DMS 273 (cell line): Measurements from ENCODE around the gene MOB2.

Experiments
- DNase-seq: peaks from one replicate; lab custom pipeline; 2025; ENCODE audit not compliant: unreplicated experiment; lab: John Stamatoyannopoulos, UW

MOB2 gene

DNA sequence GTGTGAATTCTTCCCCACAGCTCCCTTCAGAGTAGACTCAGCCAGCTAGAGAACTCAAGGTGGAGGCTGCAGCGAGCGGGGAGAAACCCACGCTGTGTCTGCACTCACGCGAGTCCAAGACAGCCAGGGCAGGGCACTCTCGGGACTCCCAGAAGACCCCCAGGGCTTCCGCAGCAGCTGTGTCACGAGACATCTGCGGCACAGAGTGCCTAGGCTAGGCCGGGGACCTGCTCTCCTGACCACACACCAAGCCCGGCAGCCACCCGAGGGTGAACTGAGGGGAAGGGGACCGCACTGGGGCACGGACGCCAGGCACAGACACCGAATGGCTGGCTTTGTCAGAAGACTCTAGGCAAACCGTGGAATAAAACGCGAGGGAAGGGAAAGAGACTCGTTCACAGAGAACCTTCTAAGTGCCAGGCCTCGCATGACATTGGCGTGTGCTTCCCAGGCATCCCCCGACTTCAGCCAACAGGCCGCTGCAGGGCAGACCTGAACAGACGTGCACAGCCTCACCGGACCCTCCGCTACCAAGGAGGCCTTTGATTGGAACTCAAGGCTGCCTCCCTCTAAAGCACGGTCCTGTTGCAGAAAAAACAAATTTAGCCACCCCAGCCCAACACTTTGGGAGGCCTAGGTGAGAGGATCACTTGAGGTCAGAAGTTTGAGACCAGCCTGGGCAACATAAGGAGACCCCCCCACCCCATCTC lies 18.2 kb upstream of the MOB2 start:
- DNase-seq: no peak

GRCh38 chr11:1504138-1504537 lies 17.6 kb upstream of the MOB2 start:
- DNase-seq: no peak

- no peak for DNase-seq
Observed at GRCh38 chr11:1503708-1504104, 17.1 kb upstream of the MOB2 start.

- no peak for DNase-seq
Observed at GRCh38 chr11:1502954-1503707, 16.6 kb upstream of the MOB2 start.

- DNase-seq: no peak
Observed at GRCh38 chr11:1502168-1502953, 15.8 kb upstream of the MOB2 start.

GRCh38 chr11:1501421-1502167 lies 15.0 kb upstream of the MOB2 start:
- DNase-seq: no peak

DNA sequence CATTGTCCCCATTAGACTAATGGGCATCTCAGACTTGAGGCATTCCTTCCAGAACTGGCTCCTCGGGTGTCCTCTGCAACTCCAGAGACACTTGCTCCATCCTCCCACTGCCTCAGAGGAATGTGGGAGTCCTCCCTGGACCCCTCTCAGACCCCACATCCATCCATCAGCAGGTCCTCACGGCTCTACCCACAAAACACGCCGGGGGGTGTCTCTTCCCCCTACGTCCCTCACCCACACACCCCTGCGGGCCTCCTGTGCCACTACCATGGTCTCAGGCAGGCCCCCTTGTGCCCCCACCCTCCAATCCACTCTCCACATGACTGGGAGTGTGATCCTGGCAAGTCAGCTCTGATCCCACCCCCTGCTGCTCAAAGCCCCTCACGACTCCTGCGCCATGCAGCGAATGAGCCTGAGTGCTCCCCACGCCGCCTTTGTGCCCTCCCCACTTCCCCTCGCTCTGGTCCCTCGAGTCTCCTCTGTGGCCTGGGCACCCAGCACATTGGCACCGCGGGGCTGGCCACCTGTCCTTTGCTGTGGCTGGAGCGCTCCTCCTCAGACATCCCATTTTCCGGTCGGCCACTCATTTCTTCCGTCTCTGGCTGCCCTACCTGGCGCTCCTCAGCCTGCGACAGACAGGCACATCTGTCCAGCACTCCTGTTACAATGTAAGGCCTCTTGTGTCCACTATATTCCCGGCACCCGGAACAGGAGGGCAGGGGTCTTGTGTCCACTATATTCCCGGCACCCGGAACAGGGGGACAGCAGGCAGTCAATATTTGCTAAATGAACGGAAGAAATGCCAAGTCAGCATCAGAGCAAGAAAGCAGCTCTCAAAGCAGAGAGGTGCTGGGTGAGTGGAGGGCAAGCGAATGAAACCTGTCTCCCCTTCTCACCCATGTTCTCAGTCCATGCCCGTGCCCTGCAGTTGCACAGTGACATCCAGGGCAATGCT lies 14.2 kb upstream of the MOB2 start:
- no peak for DNase-seq

- DNase-seq: no peak
Observed at GRCh38 chr11:1499899-1500298, 13.3 kb upstream of the MOB2 start.

DNA sequence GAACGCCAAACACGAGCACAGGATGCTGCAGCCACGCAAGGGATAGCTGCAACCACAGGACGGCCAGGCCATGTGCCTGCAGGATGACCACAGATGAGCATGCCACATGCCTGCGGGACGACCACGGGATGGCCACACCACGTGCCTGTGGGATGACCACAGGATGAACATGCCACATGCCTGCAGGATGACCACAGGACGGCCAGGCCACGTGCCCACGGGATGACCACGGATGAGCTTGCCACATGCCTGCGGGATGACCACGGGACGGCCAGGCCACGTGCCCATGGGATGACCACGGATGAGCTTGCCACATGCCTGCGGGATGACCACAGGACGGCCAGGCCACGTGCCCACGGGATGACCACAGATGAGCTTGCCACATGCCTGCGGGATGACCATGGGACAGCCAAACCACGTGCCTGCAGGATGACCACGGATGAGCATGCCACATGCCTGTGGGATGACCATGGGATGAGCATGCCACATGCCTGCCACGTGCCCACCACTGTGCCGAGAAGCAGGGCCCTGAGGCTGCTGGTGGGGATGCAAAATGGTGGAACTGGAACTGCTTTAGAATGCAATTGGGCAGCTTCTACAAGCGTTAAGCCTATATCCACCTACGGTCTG lies 12.8 kb upstream of the MOB2 start:
- no peak for DNase-seq

DNA sequence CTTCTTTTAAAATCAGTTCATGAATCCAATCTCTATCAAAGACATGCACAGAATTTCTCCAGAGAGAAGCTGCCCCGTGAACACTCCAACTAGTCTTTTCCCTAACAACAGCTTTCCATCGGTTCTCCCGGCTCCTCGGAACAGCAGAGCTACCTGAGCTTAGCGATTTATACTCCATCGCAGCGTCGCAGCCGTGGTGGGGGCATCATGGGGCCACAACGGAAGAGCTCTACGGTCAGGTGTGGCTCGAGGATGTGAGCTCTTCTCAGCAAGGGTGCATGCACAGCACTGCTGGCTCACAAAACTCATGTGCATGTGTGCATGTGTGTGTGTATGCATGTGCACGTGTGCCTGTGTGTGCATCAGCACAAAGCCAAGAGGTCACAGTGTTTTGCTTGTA lies 11.7 kb upstream of the MOB2 start:
- DNase-seq: no peak

DNA sequence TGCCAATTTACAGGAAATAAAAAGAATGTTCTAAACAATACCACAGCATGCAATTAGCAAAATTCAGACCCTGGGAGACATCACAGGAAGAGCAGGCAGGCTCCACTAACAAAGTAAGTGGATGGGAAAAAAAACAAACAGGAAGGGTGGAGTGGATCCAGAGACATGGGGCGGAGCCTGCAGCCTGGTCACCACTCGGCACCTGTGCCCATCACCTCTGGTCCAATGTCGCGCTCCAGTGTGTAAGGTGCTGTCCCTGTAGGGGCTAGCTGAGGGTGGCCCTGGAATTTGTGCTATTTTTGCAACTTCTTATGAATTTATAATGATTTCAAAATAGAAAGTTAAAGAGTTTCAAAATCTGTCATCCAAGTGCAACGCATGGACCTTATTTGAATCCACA lies 11.0 kb upstream of the MOB2 start:
- DNase-seq: no peak

- DNase-seq: no peak
Observed at GRCh38 chr11:1496761-1497095, 10.1 kb upstream of the MOB2 start.

GRCh38 chr11:1496091-1496760 lies 9.6 kb upstream of the MOB2 start:
- DNase-seq: no peak

DNA sequence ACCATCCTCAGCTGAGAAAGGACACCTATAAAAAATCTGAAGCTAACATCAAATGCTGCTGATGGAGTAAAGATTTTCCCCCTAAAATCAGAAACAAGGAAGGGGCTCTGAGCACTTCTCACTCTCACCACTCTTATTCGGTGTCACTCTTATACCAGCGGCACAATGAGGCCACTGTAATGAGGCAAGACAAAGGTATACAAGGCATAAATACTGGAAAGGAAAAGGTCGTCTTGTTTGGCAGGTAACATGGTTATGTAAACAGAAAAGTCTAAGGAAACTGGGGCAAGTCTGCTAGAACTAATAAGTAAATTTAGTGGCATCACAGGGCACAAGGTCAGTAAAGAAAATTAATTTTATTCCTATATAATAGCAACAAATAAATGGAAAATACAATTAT lies 8.1 kb upstream of the MOB2 start:
- no peak for DNase-seq

- DNase-seq: no peak
Observed at GRCh38 chr11:1493650-1494244, 7.2 kb upstream of the MOB2 start.

- no peak for DNase-seq
Observed at GRCh38 chr11:1491379-1491778, 4.8 kb upstream of the MOB2 start.

- DNase-seq: no peak
Observed at GRCh38 chr11:1490651-1491050, 4.1 kb upstream of the MOB2 start.

DNA sequence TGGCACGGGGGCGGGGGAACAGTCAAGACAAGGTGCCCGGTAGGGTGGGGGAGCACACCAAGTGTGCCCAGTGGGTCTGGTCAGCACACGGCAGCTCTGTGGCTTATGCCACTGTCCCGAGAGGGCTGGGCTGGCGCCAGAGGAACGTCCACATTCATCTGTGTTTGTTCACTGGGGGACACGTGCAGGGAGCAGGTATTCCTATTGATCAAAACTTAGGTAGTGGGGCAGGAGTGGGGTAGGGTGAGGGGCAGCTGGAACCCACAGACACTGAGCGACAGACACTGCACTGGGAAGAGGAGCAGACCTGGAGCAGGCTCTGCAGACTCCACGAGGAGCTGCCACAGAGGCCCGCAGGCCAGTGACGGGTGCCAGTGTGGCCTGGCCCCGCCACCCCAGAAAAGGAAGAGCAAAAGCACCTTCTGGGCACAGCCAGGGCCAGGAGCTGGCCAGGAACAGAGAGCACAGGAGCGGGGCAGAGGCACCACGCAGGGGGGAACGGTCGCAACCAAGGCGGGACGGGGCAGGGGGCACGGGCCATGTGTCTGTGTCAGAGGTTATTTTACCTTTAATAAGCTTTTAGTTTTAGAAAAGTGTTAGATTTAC lies 2.1 kb upstream of the MOB2 start:
- DNase-seq: no peak
